DOHH2 (cell line): ENCODE data around the gene GRAP.

Experiments used
- CTCF ChIP-seq: fragments of 200-600 bp; sonication (generic); IDR thresholded peaks from one replicate; pipeline ENCODE4 v1.5.1; 2014; ENCODE audit warnings: antibody characterized with exemption, mild to moderate bottlenecking, low read depth, low read length; ENCODE audit not compliant: poor library complexity, severe bottlenecking
- EZH2phosphoT487 ChIP-seq: fragments of 200-600 bp; sonication (generic); IDR thresholded peaks from 2 replicates; pipeline ENCODE4 v1.6.1; 2017; ENCODE audit warnings: borderline replicate concordance, mild to moderate bottlenecking, antibody characterized with exemption, low read length, moderate library complexity, mixed read lengths

- TF ChIP-seq CTCF, result no peak
- no peak for TF ChIP-seq EZH2phosphoT487
Measured at GRCh38 chr17:18987230-18987610, 59.5 kb downstream of the GRAP start.
